Suprapubic skin (tissue), 4 donors: ENCODE results near the gene SORCS2.

Experiments
- EP300 ChIP-seq: sonication (generic); formaldehyde crosslinking; IDR thresholded peaks from one replicate; pipeline ENCODE4 v1.6.1; 2017; ENCODE audit warnings: antibody characterized with exemption
- POLR2A ChIP-seq, 2 donors: fragments of 450-650 bp; IDR thresholded peaks; one replicate each; pipeline ENCODE4 v1.6.1; 2017; ENCODE audit warnings: antibody characterized with exemption in 2 of 2, mild to moderate bottlenecking in 2 of 2, moderate library complexity in 2 of 2
- POLR2AphosphoS5 ChIP-seq, 3 donors: sonication (generic); formaldehyde crosslinking; IDR thresholded peaks; one replicate each; pipeline ENCODE4 v1.6.1; 2017; ENCODE audit warnings: antibody characterized with exemption in 3 of 3
- TF ChIP-seq, protein P1 (sequence below), 2 donors: fragments of 200-600 bp in 1 of 2; fragments of 450-650 bp in 1 of 2; sonication (generic) in 1 of 2; IDR thresholded peaks; one replicate each; pipeline ENCODE4 v1.5.1; 2016 to 2019; ENCODE audit warnings: antibody characterized with exemption in 2 of 2, mild to moderate bottlenecking in 1 of 2, moderate library complexity in 1 of 2

- TF ChIP-seq, protein P1, sequence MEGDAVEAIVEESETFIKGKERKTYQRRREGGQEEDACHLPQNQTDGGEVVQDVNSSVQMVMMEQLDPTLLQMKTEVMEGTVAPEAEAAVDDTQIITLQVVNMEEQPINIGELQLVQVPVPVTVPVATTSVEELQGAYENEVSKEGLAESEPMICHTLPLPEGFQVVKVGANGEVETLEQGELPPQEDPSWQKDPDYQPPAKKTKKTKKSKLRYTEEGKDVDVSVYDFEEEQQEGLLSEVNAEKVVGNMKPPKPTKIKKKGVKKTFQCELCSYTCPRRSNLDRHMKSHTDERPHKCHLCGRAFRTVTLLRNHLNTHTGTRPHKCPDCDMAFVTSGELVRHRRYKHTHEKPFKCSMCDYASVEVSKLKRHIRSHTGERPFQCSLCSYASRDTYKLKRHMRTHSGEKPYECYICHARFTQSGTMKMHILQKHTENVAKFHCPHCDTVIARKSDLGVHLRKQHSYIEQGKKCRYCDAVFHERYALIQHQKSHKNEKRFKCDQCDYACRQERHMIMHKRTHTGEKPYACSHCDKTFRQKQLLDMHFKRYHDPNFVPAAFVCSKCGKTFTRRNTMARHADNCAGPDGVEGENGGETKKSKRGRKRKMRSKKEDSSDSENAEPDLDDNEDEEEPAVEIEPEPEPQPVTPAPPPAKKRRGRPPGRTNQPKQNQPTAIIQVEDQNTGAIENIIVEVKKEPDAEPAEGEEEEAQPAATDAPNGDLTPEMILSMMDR (IDR thresholded peaks at IDR 0.05) = no peak
- TF ChIP-seq POLR2A (IDR thresholded peaks at IDR 0.05) = no peak
- TF ChIP-seq POLR2AphosphoS5 (IDR thresholded peaks at IDR 0.05) = no peak
- no peak for TF ChIP-seq EP300
Measured at GRCh38 chr4:7280926-7281690, 88.8 kb downstream of the SORCS2 start.
